ENCODE data around the gene C16orf74. TPM values are rescaled to one million over a fixed set of nuclear protein-coding genes. Genes with fewer than 3 reads are reported as not detected.
A peak's percentile ranks its signal among the peaks of the same experiment; 100 is the strongest.

Gene C16orf74
- total and polyA plus RNA-seq, 10 donors = 12.1 to 107 (median 19.3) TPM

GRCh38 chr16:85675251-85675874, 75.5 kb downstream of the C16orf74 start:
- H3K4me1 ChIP-seq = peaks cover 0 to 37% (median 22%) of the 10 kb centered on the region in 6 donors
- peak overlapping the region in 4 of 8 donors; percentile 33 to 61 (median 58) for H3K27ac ChIP-seq
- peaks cover 4 to 90% (median 55%) of the 10 kb centered on the region in 6 donors for H3K36me3 ChIP-seq
- WGBS, 5 donors = 68 to 72% (median 70%) methylated on average over 4 of the region's 4 CpGs
- H3K4me3 ChIP-seq = no peak overlapping the region
- intact Hi-C loops (cut with DNase I; ENCODE audit: low total_unique reads) = no loop called here
- DNase-seq = no peak
- TF ChIP-seq POLR2AphosphoS5 (IDR thresholded peaks at IDR 0.05) = no peak
- TF ChIP-seq POLR2A (IDR thresholded peaks at IDR 0.05) = no peak
- TF ChIP-seq CTCF (IDR thresholded peaks at IDR 0.05 in 8 of 11, conservative IDR thresholded peaks at IDR 0.05 in 3 of 11) = peak in 8 of 11 experiments; percentile 5 to 38 (median 28)
- no peaks in the 10 kb centered on the region for H3K9me3 ChIP-seq
- H3K27me3 ChIP-seq (replicated peaks in 1 of 7) = no peaks in the 10 kb centered on the region

GRCh38 chr16:85674828-85675227, 76.1 kb downstream of the C16orf74 start:
- Histone ChIP-seq H3K9me3 (no peaks in the 10 kb centered on the region), H3K4me1 (peaks cover 0 to 32% (median 17%) of the 10 kb centered on the region in 6 donors), H3K27ac (peak overlapping the region in 6 of 8 donors; percentile 33 to 65 (median 58)), H3K27me3 (replicated peaks in 1 of 7) (no peaks in the 10 kb centered on the region), H3K36me3 (peaks cover 4 to 95% (median 60%) of the 10 kb centered on the region in 6 donors), H3K4me3 (no peak overlapping the region)
- no peak for DNase-seq
- TF ChIP-seq CTCF (IDR thresholded peaks at IDR 0.05 in 8 of 11, conservative IDR thresholded peaks at IDR 0.05 in 3 of 11) = no peak
- no peak for TF ChIP-seq POLR2AphosphoS5 (IDR thresholded peaks at IDR 0.05)
- no peak for TF ChIP-seq POLR2A (IDR thresholded peaks at IDR 0.05)
- 77 to 83% (median 82%) methylated on average over 6 of the region's 6 CpGs for WGBS, 5 donors
- intact Hi-C loops (cut with DNase I; ENCODE audit: low total_unique reads) = no loop called here

- peaks cover 4 to 99% (median 63%) of the 10 kb centered on the region in 6 donors for H3K36me3 ChIP-seq
- no peak for DNase-seq
- no peak for TF ChIP-seq CTCF (IDR thresholded peaks at IDR 0.05 in 8 of 11, conservative IDR thresholded peaks at IDR 0.05 in 3 of 11)
- TF ChIP-seq POLR2A (IDR thresholded peaks at IDR 0.05) = no peak
- TF ChIP-seq POLR2AphosphoS5 (IDR thresholded peaks at IDR 0.05) = no peak
- 64 to 73% (median 67%) methylated on average over 4 of the region's 4 CpGs for WGBS, 5 donors
- H3K27me3 ChIP-seq (replicated peaks in 1 of 7) = no peaks in the 10 kb centered on the region
- H3K4me3 ChIP-seq = no peak overlapping the region
- H3K27ac ChIP-seq = peak overlapping the region in 6 of 8 donors; percentile 33 to 65 (median 58)
- intact Hi-C loops (cut with DNase I; ENCODE audit: low total_unique reads) = no loop called here
- H3K4me1 ChIP-seq = peaks cover 0 to 28% (median 16%) of the 10 kb centered on the region in 6 donors
- no peaks in the 10 kb centered on the region for H3K9me3 ChIP-seq
These were observed 76.5 kb downstream of the C16orf74 start for GRCh38 chr16:85674418-85674755.

- H3K36me3 ChIP-seq = peaks cover 4 to 100% (median 69%) of the 10 kb centered on the region in 6 donors
- H3K27me3 ChIP-seq (replicated peaks in 1 of 7) = no peaks in the 10 kb centered on the region
- peak overlapping the region in 6 of 8 donors; percentile 33 to 65 (median 58) for H3K27ac ChIP-seq
- no peak overlapping the region for H3K4me3 ChIP-seq
- H3K4me1 ChIP-seq = peaks cover 0 to 28% (median 16%) of the 10 kb centered on the region in 6 donors
- peak; percentile 81 for DNase-seq
- 61 to 75% (median 73%) methylated on average over 19 of the region's 19 CpGs for WGBS, 5 donors
- TF ChIP-seq POLR2A (IDR thresholded peaks at IDR 0.05) (no peak), POLR2AphosphoS5 (IDR thresholded peaks at IDR 0.05) (peak; percentile 78 to 87 (median 80)), CTCF (IDR thresholded peaks at IDR 0.05 in 8 of 11, conservative IDR thresholded peaks at IDR 0.05 in 3 of 11) (no peak)
- no peaks in the 10 kb centered on the region for H3K9me3 ChIP-seq
- intact Hi-C loops (cut with DNase I; ENCODE audit: low total_unique reads) = no loop called here
These were observed 77.1 kb downstream of the C16orf74 start for GRCh38 chr16:85673529-85674417.
